H9 (cell line): ENCODE measurements around the gene LNPEP. TPM values are rescaled to one million over a fixed set of nuclear protein-coding genes. Genes with fewer than 3 reads are reported as not detected.

Source experiments
- DNase-seq: peaks from one replicate; pipeline ENCODE4 v3.0.0-alpha.2; 2017
- H2AFZ ChIP-seq: one replicate; pipeline ENCODE4 v1.6.1; 2013; ENCODE audit warnings: mild to moderate bottlenecking, low read length, control low read depth, moderate library complexity
- H2AK5ac ChIP-seq: 2 replicates; pipeline ENCODE4 v1.6.1; 2013; ENCODE audit warnings: low read length, control low read depth, mixed read lengths; ENCODE audit not compliant: insufficient read length
- H2BK120ac ChIP-seq: one replicate; pipeline ENCODE4 v1.6.1; 2013; ENCODE audit warnings: low read depth, mild to moderate bottlenecking, low read length, control low read depth, inconsistent platforms; ENCODE audit not compliant: poor library complexity, severe bottlenecking
- H2BK12ac ChIP-seq: 2 replicates; pipeline ENCODE4 v1.6.1; 2013; ENCODE audit warnings: low read length, control low read depth, mixed read lengths, low read depth; ENCODE audit not compliant: insufficient read length
- H2BK15ac ChIP-seq: 2 replicates; pipeline ENCODE4 v1.6.1; 2013; ENCODE audit warnings: low read depth, low read length, control low read depth
- H2BK20ac ChIP-seq: one replicate; pipeline ENCODE4 v1.6.1; 2013; ENCODE audit warnings: low read depth, mild to moderate bottlenecking, low read length, control low read depth, inconsistent platforms; ENCODE audit not compliant: poor library complexity, severe bottlenecking
- H2BK5ac ChIP-seq: 2 replicates; pipeline ENCODE4 v1.6.1; 2013; ENCODE audit warnings: low read length, control low read depth, mixed read lengths; ENCODE audit not compliant: insufficient read length
- H3K14ac ChIP-seq: 2 replicates; pipeline ENCODE4 v1.6.1; 2013; ENCODE audit warnings: low read length, control low read depth; ENCODE audit not compliant: insufficient read depth
- H3K18ac ChIP-seq: 2 replicates; pipeline ENCODE4 v1.6.1; 2013; ENCODE audit warnings: low read depth, mild to moderate bottlenecking, mixed read lengths, low read length, control low read depth; ENCODE audit not compliant: insufficient read length
- H3K23ac ChIP-seq: 2 replicates; pipeline ENCODE4 v1.6.1; 2013; ENCODE audit warnings: low read length, control low read depth, mixed read lengths, low read depth; ENCODE audit not compliant: insufficient read length
- H3K23me2 ChIP-seq: 2 replicates; pipeline ENCODE4 v1.6.1; 2013; ENCODE audit warnings: low read depth, mild to moderate bottlenecking, mixed read lengths, low read length, control low read depth; ENCODE audit not compliant: insufficient read length, poor library complexity, severe bottlenecking
- H3K27ac ChIP-seq: 2 replicates; pipeline ENCODE4 v1.5.1; 2013; ENCODE audit warnings: low read length, control low read depth, mixed read lengths, low read depth; ENCODE audit not compliant: insufficient read length
- H3K27me3 ChIP-seq: 2 replicates; pipeline ENCODE4 v1.6.1; 2013; ENCODE audit warnings: low read length, control low read depth, inconsistent platforms; ENCODE audit not compliant: insufficient read depth
- H3K4ac ChIP-seq: 2 replicates; pipeline ENCODE4 v1.6.1; 2013; ENCODE audit warnings: low read depth, mild to moderate bottlenecking, control low read depth, inconsistent platforms, low read length, moderate library complexity
- H3K4me1 ChIP-seq: 2 replicates; pipeline ENCODE4 v1.6.1; 2013; ENCODE audit warnings: low read length, control low read depth, inconsistent platforms; ENCODE audit not compliant: insufficient read depth
- H3K4me2 ChIP-seq: 2 replicates; pipeline ENCODE4 v1.6.1; 2013; ENCODE audit warnings: low read length, control low read depth, mixed read lengths; ENCODE audit not compliant: insufficient read length, insufficient read depth
- H3K56ac ChIP-seq: 2 replicates; pipeline ENCODE4 v1.6.1; 2013; ENCODE audit warnings: low read depth, mild to moderate bottlenecking, mixed read lengths, low read length, control low read depth; ENCODE audit not compliant: insufficient read length
- H3K79me1 ChIP-seq: 2 replicates; pipeline ENCODE4 v1.6.1; 2013; ENCODE audit warnings: low read depth, mild to moderate bottlenecking, moderate library complexity, low read length, control low read depth, inconsistent platforms; ENCODE audit not compliant: insufficient read depth, poor library complexity, severe bottlenecking
- H3K79me2 ChIP-seq: 2 replicates; pipeline ENCODE4 v1.6.1; 2013; ENCODE audit warnings: low read length, control low read depth, inconsistent platforms; ENCODE audit not compliant: insufficient read depth
- H3K9ac ChIP-seq: 2 replicates; pipeline ENCODE4 v1.6.1; 2013; ENCODE audit warnings: low read length, control low read depth, mixed read lengths; ENCODE audit not compliant: insufficient read length; ENCODE audit errors: extremely low read depth
- H3K9me3 ChIP-seq: one replicate; pipeline ENCODE4 v1.6.1; 2013; ENCODE audit warnings: low read depth, low read length, inconsistent platforms; ENCODE audit not compliant: control insufficient read depth
- H3T11ph ChIP-seq: one replicate; pipeline ENCODE4 v1.6.1; 2013; ENCODE audit warnings: mild to moderate bottlenecking, low read length, control low read depth, inconsistent platforms
- H4K20me1 ChIP-seq: one replicate; pipeline ENCODE4 v1.6.1; 2013; ENCODE audit not compliant: control insufficient read depth, insufficient read length, insufficient read depth
- H4K5ac ChIP-seq: 2 replicates; pipeline ENCODE4 v1.6.1; 2013; ENCODE audit warnings: low read depth, mild to moderate bottlenecking, mixed read lengths, low read length, control low read depth; ENCODE audit not compliant: insufficient read length
- H4K8ac ChIP-seq: replicated peaks from 2 replicates; pipeline ENCODE4 v1.6.1; 2013; ENCODE audit warnings: low read length, control low read depth, mixed read lengths, low read depth; ENCODE audit not compliant: insufficient read length
- H4K91ac ChIP-seq: 2 replicates; pipeline ENCODE4 v1.6.1; 2013; ENCODE audit warnings: low read depth, mild to moderate bottlenecking, moderate library complexity, mixed read lengths, low read length, control low read depth; ENCODE audit not compliant: insufficient read length
- H3K27ac Mint-ChIP-seq, 3 experiments: 2 replicates in 2 of 3; 3 replicates in 1 of 3; pipeline ENCODE4 v1.8.0; 2020 to 2021; ENCODE audit warnings: mixed read lengths in 3 of 3, mild to moderate bottlenecking in 1 of 3, moderate library complexity in 1 of 3
- H3K27me3 Mint-ChIP-seq: 2 replicates; pipeline ENCODE4 v1.8.0; 2021; ENCODE audit warnings: low read depth, mild to moderate bottlenecking, moderate library complexity, mixed read lengths
- H3K36me3 Mint-ChIP-seq, 3 experiments: 2 replicates in 2 of 3; 3 replicates in 1 of 3; pipeline ENCODE4 v1.8.0; 2020 to 2021; ENCODE audit warnings: low read depth in 3 of 3, mixed read lengths in 3 of 3; ENCODE audit not compliant: insufficient read depth in 1 of 3
- H3K4me1 Mint-ChIP-seq, 2 experiments: 2 replicates each; pipeline ENCODE4 v1.8.0; 2020; ENCODE audit warnings: mixed read lengths in 2 of 2
- H3K4me3 Mint-ChIP-seq, 2 experiments: 2 replicates in 1 of 2; 3 replicates in 1 of 2; pipeline ENCODE4 v1.8.0; 2020 to 2021; ENCODE audit warnings: mild to moderate bottlenecking in 2 of 2, mixed read lengths in 2 of 2, moderate library complexity in 1 of 2
- H3K9me3 Mint-ChIP-seq, 2 experiments: 2 replicates in 1 of 2; 3 replicates in 1 of 2; pipeline ENCODE4 v1.8.0; 2020; ENCODE audit warnings: mild to moderate bottlenecking in 2 of 2, mixed read lengths in 2 of 2, moderate library complexity in 1 of 2
- CTCF ChIP-seq: fragments of 200-600 bp; sonication (generic); conservative IDR thresholded peaks from 3 replicates; pipeline ENCODE4 v1.8.0; 2021; ENCODE audit warnings: antibody characterized with exemption, mild to moderate bottlenecking
- WGBS: extraction: QIAGEN DNeasy Blood & Tissue Kit; methylation state at CpG from one replicate; pipeline ENCODE4 v1.1.7; 2013; ENCODE audit warnings: missing lambda C conversion rate, low lambda C conversion rate, mixed read lengths; ENCODE audit not compliant: insufficient read length; ENCODE audit errors: extremely low coverage; 5-methylcytosine and 5-hydroxymethylcytosine counted together
- total RNA-seq: library from RNA; stranded (reverse); gene quantifications from 2 replicates; pipeline ENCODE4 v1.2.1, GENCODE V29; 2021

The LNPEP gene
- total RNA-seq, 1 experiment from 2014 or later: 4.1 TPM

- Histone ChIP-seq H3T11ph (no peak overlapping the region), H2AK5ac (no peak overlapping the region), H3K9me3 (no peaks in the 10 kb centered on the region), H3K23me2 (no peaks in the 10 kb centered on the region), H3K4ac (no peak overlapping the region), H2BK20ac (no peak overlapping the region), H3K4me2 (no peak overlapping the region), H2BK5ac (no peak overlapping the region), H2AFZ (no peak overlapping the region), H4K91ac (no peak overlapping the region), H3K9ac (no peak overlapping the region), H3K4me1 (no peaks in the 10 kb centered on the region), H2BK120ac (no peak overlapping the region), H4K8ac (no peak overlapping the region), H3K79me2 (no peaks in the 10 kb centered on the region), H3K18ac (no peak overlapping the region), H3K79me1 (no peaks in the 10 kb centered on the region), H3K27ac (no peak overlapping the region), H4K5ac (no peak overlapping the region), H3K23ac (no peak overlapping the region), H4K20me1 (no peaks in the 10 kb centered on the region), H2BK15ac (no peak overlapping the region), H2BK12ac (no peak overlapping the region), H3K14ac (no peak overlapping the region), H3K27me3 (no peaks in the 10 kb centered on the region), H3K56ac (no peak overlapping the region)
- Mint-ChIP-seq H3K27ac (no peak overlapping the region; a peak in 1 of 7 replicates), H3K9me3 (no peaks in the 10 kb centered on the region), H3K4me3 (no peak overlapping the region), H3K27me3 (no peaks in the 10 kb centered on the region), H3K36me3 (no peaks in the 10 kb centered on the region), H3K4me1 (peaks cover 7 to 8% of the 10 kb centered on the region in 2 experiments)
- no CpG with 5 or more reads among the region's 3 CpGs for WGBS
- TF ChIP-seq CTCF: no peak
- DNase-seq: no peak
Observed at GRCh38 chr5:96924016-96924443, 11.8 kb upstream of the LNPEP start.
